ENCODE results near the gene TMPRSS7. TPM values are rescaled to one million over a fixed set of nuclear protein-coding genes. Genes with fewer than 3 reads are reported as not detected.

TMPRSS7 gene
- total RNA-seq, 4 donors from 2014 or later: not detected

DNA sequence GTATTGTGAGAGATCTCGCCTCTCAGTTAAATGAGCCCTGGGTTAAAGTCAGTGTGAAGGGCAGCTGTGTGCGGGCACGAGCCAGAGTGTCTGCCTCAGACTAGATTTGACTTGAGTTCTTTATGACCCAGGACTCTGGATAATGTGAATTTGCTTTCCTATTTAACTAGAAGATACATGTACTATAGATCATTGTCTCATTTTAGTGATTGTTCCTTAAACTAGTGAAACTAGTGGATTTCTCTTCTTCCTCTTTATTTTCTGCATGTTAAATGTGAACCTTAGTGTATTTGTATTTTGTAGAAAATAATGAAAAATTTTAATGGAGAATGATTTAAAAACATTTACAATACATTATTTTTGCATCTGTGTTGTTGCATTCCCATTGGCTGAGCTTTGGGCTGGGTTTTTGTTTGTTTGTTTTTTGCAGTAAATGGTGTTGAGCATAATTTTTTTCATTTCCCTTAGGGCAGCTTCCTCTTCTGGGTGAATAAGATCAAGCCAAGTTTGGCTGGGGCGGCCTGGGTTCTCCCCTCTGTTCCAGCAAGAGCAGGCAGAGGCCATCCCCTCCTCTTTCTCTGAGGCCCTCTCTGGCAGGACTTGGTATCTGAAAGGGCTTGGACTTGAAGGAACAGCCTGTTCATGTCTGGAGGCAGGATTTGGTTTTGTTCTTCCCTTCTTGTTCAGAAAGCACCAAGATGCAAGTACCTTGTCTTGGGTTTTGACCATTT, 83.5 kb downstream of the TMPRSS7 start:
- Histone ChIP-seq H3K4me1 (no peaks in the 10 kb centered on the region), H3K27ac (no peak overlapping the region), H3K27me3 (no peaks in the 10 kb centered on the region), H3K4me3 (no peak overlapping the region), H3K9me3 (no peaks in the 10 kb centered on the region), H3K36me3 (peaks cover 0 to 51% (median 0%) of the 10 kb centered on the region in 3 donors)
- DNase-seq: no peak
- TF ChIP-seq, protein P1, sequence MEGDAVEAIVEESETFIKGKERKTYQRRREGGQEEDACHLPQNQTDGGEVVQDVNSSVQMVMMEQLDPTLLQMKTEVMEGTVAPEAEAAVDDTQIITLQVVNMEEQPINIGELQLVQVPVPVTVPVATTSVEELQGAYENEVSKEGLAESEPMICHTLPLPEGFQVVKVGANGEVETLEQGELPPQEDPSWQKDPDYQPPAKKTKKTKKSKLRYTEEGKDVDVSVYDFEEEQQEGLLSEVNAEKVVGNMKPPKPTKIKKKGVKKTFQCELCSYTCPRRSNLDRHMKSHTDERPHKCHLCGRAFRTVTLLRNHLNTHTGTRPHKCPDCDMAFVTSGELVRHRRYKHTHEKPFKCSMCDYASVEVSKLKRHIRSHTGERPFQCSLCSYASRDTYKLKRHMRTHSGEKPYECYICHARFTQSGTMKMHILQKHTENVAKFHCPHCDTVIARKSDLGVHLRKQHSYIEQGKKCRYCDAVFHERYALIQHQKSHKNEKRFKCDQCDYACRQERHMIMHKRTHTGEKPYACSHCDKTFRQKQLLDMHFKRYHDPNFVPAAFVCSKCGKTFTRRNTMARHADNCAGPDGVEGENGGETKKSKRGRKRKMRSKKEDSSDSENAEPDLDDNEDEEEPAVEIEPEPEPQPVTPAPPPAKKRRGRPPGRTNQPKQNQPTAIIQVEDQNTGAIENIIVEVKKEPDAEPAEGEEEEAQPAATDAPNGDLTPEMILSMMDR (IDR thresholded peaks at IDR 0.05): no peak
- no peak for TF ChIP-seq POLR2A (IDR thresholded peaks at IDR 0.05)
- intact Hi-C loops (cut with DNase I): no loop called here
- 81 to 90% methylated on average over 4 of the region's 4 CpGs for WGBS, 2 donors

GRCh38 chr3:112119962-112120836, 85.7 kb downstream of the TMPRSS7 start:
- no peak overlapping the region for H3K4me3 ChIP-seq
- DNase-seq: no peak
- no peaks in the 10 kb centered on the region for H3K9me3 ChIP-seq
- peaks cover 0 to 47% (median 0%) of the 10 kb centered on the region in 3 donors for H3K36me3 ChIP-seq
- no peak overlapping the region for H3K27ac ChIP-seq
- intact Hi-C loops (cut with DNase I): no loop called here
- 65 to 68% methylated on average over 9 of the region's 9 CpGs for WGBS, 2 donors
- no peaks in the 10 kb centered on the region for H3K27me3 ChIP-seq
- H3K4me1 ChIP-seq: no peaks in the 10 kb centered on the region
- TF ChIP-seq, protein P1 (IDR thresholded peaks at IDR 0.05): no peak
- TF ChIP-seq POLR2A (IDR thresholded peaks at IDR 0.05): no peak

DNA sequence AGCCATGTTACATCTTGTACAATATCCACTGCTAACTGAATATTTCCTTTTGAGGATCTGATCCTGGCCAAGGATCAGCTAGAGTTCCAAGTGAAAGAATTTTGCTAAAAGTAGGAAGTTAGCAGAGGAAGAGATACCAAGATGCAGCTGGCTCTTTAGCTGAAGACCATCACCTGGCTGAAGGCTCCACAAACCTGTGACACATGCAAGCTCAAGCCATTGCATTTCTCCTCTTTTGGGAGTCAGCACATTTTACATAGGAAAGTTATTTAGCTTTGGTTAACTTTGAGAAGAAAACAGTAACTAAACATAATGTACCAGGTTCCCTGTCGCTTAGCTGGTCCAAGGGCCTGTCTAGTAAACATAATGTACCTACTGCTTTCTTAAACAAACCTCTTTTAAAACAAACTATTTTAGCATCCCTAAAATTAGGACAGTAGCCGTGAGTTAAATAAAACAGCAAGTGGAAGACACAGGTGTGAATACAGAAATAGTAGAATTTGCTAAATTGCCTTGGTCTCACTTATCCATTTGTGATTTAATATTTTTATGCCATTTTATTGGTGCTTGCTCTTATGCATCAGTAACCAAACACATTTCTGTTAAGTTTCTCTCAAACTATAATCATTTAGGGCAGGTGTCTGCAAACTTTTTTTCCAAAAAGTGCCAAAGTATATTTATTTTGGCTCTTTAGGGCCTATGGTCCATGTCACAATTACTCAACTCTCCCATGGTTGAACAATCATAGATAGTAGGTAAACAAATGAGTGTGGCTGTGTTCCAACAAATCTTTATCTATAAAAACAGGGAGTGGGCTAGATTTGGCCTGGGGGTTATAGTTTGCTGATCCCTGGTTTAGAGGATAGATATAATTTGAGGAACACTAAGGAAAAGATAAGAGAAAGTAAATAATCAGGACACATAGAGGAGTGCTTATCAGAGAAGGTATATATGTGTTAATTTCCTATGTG, 87.3 kb downstream of the TMPRSS7 start:
- no peak for DNase-seq
- peaks cover 0 to 6% (median 0%) of the 10 kb centered on the region in 3 donors for H3K4me1 ChIP-seq
- no peaks in the 10 kb centered on the region for H3K27me3 ChIP-seq
- H3K36me3 ChIP-seq: peaks cover 0 to 44% (median 0%) of the 10 kb centered on the region in 3 donors
- H3K27ac ChIP-seq: no peak overlapping the region
- WGBS, 2 donors: 86 to 100% methylated on average over 2 of the region's 2 CpGs
- TF ChIP-seq, protein P1 (IDR thresholded peaks at IDR 0.05): no peak
- TF ChIP-seq POLR2A (IDR thresholded peaks at IDR 0.05): no peak
- intact Hi-C loops (cut with DNase I): no loop called here
- no peaks in the 10 kb centered on the region for H3K9me3 ChIP-seq
- no peak overlapping the region for H3K4me3 ChIP-seq

DNA sequence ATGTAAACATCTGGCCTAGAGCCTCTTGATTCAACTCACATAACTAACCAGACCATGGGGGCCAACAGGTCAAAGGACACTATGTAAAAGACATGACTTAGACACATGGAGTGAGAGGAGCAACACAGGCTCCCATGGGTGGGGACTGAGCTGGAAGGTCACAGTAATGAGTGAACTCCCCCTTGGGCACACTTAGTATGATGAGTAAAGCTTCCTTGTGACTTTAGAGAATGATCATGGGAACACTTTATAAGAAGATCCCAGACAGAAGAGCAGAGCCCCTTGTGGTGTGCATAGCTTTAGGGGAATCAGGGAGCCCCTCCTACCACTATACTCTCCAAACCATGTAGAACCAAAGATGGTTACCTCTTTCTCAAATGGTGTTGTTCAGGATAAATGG, 88.3 kb downstream of the TMPRSS7 start:
- Histone ChIP-seq H3K4me1 (peaks cover 0 to 11% (median 0%) of the 10 kb centered on the region in 3 donors), H3K4me3 (no peak overlapping the region), H3K9me3 (no peaks in the 10 kb centered on the region), H3K27ac (no peak overlapping the region), H3K27me3 (no peaks in the 10 kb centered on the region), H3K36me3 (peaks cover 0 to 34% (median 0%) of the 10 kb centered on the region in 3 donors)
- intact Hi-C loops (cut with DNase I): no loop called here
- TF ChIP-seq, protein P1 (IDR thresholded peaks at IDR 0.05): no peak
- no peak for TF ChIP-seq POLR2A (IDR thresholded peaks at IDR 0.05)
- no peak for DNase-seq
